AG09319 (cell line): ENCODE results near the gene GOLGA6L22.
"Not testable (repeated sequence)": the region's sequence is repeated elsewhere in the genome, so short reads cannot be mapped to it uniquely, and the experiment has no call there.

Experiments used
- DNase-seq: peaks from one replicate; pipeline ENCODE4 v3.0.0-alpha.2; 2010; ENCODE audit warnings: low read depth; ENCODE audit errors: extremely low read depth

GOLGA6L22 gene

GRCh38 chr15:22458603-22459002 lies at the start of gene GOLGA6L22:
GOLGA6L22 (plus strand) TSS chr15:22458903; CDS start chr15:22458994, 91 bp downstream.
- not testable (repeated sequence) for DNase-seq

GRCh38 chr15:22417288-22417687 lies 41.4 kb upstream of the GOLGA6L22 start:
- not testable (repeated sequence) for DNase-seq

GRCh38 chr15:22417795-22418194 lies 40.9 kb upstream of the GOLGA6L22 start:
- DNase-seq: not testable (repeated sequence)

- DNase-seq: not testable (repeated sequence)
Measured at GRCh38 chr15:22418212-22418611, 40.5 kb upstream of the GOLGA6L22 start.

- not testable (repeated sequence) for DNase-seq
Measured at GRCh38 chr15:22418666-22419065, 40.0 kb upstream of the GOLGA6L22 start.

- DNase-seq: not testable (repeated sequence)
Measured at GRCh38 chr15:22420340-22420739, 38.4 kb upstream of the GOLGA6L22 start.

GRCh38 chr15:22429426-22429825 lies 29.3 kb upstream of the GOLGA6L22 start:
- not testable (repeated sequence) for DNase-seq

GRCh38 chr15:22431687-22432086 lies 27.0 kb upstream of the GOLGA6L22 start:
- DNase-seq: not testable (repeated sequence)

- DNase-seq: not testable (repeated sequence)
Measured at GRCh38 chr15:22494490-22495113, 35.9 kb downstream of the GOLGA6L22 start.

GRCh38 chr15:22497200-22497599 lies 38.5 kb downstream of the GOLGA6L22 start:
- DNase-seq: not testable (repeated sequence)

GRCh38 chr15:22498220-22498925 lies 39.7 kb downstream of the GOLGA6L22 start:
- not testable (repeated sequence) for DNase-seq

- not testable (repeated sequence) for DNase-seq
Measured at GRCh38 chr15:22502272-22502671, 43.6 kb downstream of the GOLGA6L22 start.

- not testable (repeated sequence) for DNase-seq
Measured at GRCh38 chr15:22506959-22507358, 48.3 kb downstream of the GOLGA6L22 start.

- DNase-seq: not testable (repeated sequence)
Measured at GRCh38 chr15:22516140-22516539, 57.4 kb downstream of the GOLGA6L22 start.
